Adipocyte (in vitro differentiated cells): ENCODE results near the gene BRINP3.

Experiments used
- DNase-seq: peaks from one replicate; pipeline ENCODE4 v3.0.0-alpha.2; 2015; ENCODE audit warnings: low read depth
- H3K27me3 ChIP-seq: replicated peaks from 2 replicates; pipeline ENCODE4 v1.7.0; 2013; ENCODE audit warnings: mild to moderate bottlenecking, low read length, moderate library complexity; ENCODE audit not compliant: control insufficient read depth, insufficient read depth
- H3K36me3 ChIP-seq: 2 replicates; pipeline ENCODE4 v1.7.0; 2013; ENCODE audit warnings: low read length, mild to moderate bottlenecking, moderate library complexity; ENCODE audit not compliant: control insufficient read depth, insufficient read depth, severe bottlenecking
- H3K4me1 ChIP-seq: 2 replicates; pipeline ENCODE4 v1.7.0; 2013; ENCODE audit warnings: mild to moderate bottlenecking, low read length, moderate library complexity; ENCODE audit not compliant: control insufficient read depth, insufficient read depth
- H3K4me3 ChIP-seq: 2 replicates; pipeline ENCODE4 v1.7.0; 2013; ENCODE audit warnings: mild to moderate bottlenecking, low read length, moderate library complexity
- H3K9ac ChIP-seq: 2 replicates; pipeline ENCODE4 v1.7.0; 2013; ENCODE audit warnings: mild to moderate bottlenecking, low read length, moderate library complexity
- H3K9me3 ChIP-seq: 2 replicates; pipeline ENCODE4 v1.7.0; 2013; ENCODE audit warnings: mild to moderate bottlenecking, low read length, moderate library complexity; ENCODE audit not compliant: control insufficient read depth

The BRINP3 gene

DNA sequence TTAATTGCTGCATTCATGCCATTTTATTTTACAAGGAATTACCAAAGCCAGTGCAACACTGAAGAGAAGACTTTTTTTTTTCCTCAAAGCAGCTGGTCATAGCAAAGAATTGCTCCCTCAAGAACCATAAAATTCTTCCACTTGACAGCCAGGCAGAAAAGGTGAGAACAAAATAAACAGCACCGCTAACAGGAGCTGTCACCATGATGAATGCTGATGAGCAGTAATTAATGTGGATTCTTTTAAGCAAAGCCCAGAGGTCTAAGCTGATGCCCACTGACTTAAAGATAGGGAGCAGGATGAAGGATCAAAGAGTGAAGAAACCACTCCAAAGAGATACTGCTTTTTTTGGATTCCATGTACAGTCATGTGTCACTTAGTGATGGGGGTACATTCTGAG lies 428.4 kb downstream of the BRINP3 start:
- Histone ChIP-seq H3K4me1 (no peaks in the 10 kb centered on the region), H3K36me3 (no peaks in the 10 kb centered on the region), H3K9me3 (no peaks in the 10 kb centered on the region), H3K4me3 (no peak overlapping the region), H3K9ac (no peak overlapping the region), H3K27me3 (no peaks in the 10 kb centered on the region)
- no peak for DNase-seq
